Activated CD4-positive, alpha-beta T cell treated with anti-CD3 and anti-CD28 coated beads, Interleukin-2, amount 50 U/mL, for 24 hours (primary cell): Measurements from ENCODE around the gene DYNLL1.
A peak's percentile ranks its signal among the peaks of the same experiment; 100 is the strongest.
"Not testable (repeated sequence)": the region's sequence is repeated elsewhere in the genome, so short reads cannot be mapped to it uniquely, and the experiment has no call there.

Experiments used
- DNase-seq, 2 donors: peaks; one replicate each; pipeline ENCODE4 v3.0.0-alpha.2; 2020; ENCODE audit warnings: low read depth in 1 of 2, low spot score in 1 of 2

The DYNLL1 gene

GRCh38 chr12:120473807-120474615 is 21.9 kb upstream of the DYNLL1 start:
- DNase-seq, result no peak

DNA sequence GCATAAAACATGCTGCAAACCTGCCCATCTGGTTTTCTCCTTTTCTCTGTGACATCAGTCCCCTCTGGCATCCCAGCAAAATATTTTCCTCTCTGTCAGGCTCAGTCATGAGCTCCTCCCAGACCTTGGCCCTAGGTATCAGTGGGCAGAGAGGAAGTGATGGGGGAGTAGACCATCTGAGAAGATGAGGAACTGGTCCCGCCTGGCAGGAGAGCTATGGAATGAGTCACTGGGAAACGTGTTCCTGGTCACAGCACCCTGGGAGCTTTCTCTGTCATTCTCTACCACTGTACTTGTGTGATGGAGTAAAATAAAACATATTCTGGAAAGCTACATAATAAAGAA is 21.3 kb upstream of the DYNLL1 start:
- no peak for DNase-seq

DNA sequence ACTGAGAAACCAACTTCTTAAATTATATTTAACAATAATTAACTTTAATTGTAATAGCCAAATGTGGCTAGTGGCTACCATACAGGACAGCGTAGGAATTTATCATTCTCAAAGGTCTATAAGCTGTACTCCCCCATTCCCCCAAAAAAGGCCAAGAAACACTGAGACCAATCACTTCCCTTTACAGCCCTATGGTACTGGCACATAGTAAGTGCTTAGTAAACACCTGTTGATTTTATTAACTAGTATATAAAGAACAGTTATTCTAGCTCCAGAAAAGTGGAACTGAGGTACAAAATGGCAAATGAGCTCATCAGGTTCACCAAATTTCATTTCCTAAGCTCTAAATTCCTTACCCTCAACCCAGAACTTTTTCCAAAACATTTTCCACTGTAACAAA is 20.3 kb upstream of the DYNLL1 start:
- no peak for DNase-seq

- no peak for DNase-seq
These were observed 16.5 kb upstream of the DYNLL1 start for GRCh38 chr12:120479458-120479857.

DNA sequence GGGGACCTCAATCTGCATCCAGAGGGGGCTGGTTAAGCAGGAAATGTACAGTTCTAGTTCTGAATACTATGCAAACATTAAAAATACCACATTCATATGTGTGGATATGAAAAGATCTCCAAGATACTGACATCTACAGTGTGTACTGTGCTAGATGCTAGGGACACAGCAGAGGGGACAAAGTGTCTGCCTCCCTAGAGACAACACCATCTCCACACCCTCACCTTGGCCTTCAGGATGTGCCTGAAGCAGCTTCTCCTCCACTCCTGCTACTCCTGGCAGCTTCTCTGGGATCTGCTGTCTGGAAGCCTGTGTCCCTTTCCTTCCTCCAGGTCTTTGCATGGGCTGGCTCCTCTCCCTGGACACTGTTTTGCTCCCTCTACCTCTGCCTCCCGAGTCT is 15.7 kb upstream of the DYNLL1 start:
- DNase-seq, result no peak

DNA sequence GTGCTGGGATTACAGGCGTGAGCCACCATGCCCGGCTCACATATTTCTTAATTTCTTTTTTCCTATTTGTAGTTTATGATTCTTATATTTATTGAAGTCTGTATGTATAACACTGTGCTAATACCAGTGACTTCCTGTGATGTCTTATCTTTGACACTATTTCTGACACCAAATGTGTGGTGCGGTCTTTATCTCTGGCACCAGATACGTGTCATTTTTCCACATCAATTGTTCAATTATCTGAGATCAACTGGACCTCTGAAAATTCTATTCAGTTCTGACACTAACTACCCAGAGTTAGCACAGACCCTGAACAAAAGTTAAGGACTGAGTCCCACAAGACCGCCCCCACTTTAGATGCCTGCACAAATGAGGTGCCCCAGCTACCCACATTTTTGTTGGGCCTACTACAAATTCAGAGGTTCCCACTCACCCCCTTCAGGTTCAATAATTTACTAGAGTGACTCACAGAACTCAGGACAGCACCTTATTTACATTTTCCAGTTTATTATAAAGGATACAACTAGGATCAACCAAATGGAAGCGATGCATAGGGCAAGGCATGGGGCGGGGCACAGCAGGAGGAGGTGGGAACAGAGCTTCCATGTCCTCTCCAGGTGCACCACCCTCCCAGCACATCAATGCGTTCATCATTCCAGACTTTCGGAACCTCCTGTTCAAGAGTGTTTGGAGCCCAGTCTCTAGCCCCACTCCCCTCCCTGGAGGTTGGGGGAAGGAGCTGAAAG is 14.7 kb upstream of the DYNLL1 start:
- no peak for DNase-seq

- no peak for DNase-seq
These were observed 12.3 kb upstream of the DYNLL1 start for GRCh38 chr12:120483621-120484020.

DNA sequence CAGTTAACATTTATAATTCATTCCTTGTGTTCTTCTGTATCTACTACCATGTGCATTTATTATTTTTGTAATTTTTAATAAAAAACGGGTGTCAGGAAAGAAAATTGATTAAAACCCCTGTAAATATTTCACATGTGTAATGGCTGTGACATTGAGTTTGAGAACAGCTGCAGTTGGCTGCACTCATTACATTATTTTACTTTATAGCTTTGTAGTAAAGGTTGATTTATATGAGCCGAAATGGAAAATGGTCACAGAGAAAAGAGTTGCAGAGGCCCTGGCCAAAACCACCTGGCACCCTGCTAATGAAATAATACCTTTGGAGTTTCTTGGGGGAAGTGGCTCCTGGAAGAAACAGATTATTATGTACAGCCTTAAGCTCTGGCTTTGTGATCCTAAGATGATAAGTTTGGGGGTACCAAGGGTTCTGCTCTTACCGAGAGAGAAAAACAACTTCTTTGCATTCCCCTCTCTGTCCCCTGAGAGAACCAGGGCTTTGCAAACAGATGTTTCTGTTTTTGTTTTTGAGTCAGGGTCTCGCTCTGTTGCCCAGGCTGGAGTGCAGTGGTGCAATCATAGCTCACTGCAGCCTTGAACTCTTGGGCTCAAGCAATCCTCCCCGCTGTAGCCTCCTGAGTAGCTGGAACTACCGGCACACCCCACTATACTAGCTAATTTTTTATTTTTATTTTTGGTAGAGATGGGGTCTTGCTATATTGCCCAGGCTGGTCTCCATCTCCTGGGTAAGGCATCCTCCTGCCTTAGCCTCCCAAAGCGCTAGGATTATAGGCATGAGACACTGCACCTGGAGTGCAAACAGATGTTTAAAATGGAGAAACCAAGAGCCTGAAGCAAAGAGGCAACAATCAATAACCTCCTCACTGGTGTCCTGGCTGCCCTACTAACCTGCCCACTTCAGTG is 9.7 kb upstream of the DYNLL1 start:
- DNase-seq, result no peak

GRCh38 chr12:120487552-120487951 is 8.4 kb upstream of the DYNLL1 start:
- DNase-seq, result not testable (repeated sequence)

- DNase-seq, result no peak
These were observed 7.8 kb upstream of the DYNLL1 start for GRCh38 chr12:120488057-120488640.

GRCh38 chr12:120489018-120489417 is 6.9 kb upstream of the DYNLL1 start:
- DNase-seq, result no peak

- DNase-seq, result no peak
These were observed 5.6 kb upstream of the DYNLL1 start for GRCh38 chr12:120490325-120490724.

DNA sequence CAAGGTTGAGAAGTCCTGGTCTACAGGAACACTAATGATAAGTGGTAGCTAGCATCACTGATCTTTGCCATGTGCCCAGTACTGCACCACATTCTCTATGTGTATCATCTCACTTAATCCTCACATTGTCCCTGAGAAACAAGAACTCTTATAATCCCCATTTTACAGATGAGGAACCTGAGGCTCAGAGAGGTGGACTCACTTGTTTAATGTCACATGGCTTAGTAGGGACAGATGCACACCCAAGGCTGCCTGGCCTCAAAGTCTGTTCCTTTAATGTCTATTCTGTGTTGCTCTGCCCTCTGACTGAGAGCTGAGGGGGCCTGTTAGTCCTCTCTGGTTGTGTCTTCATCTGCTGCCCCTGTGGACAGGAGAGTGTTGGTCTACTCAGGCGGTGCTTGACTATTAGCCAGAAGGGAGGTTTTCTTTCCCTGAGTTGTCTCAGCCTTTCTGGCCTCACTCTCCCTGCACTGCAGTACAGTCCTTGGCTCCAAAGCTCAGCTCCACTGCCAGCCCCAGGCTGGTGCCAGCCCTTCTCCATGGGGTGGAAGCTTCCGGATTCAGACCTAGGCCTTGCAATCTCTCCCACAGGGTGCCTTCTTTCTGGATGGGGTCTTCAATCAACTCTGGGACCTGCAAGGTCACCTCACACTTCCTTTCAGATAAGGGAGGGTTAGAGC is 4.9 kb upstream of the DYNLL1 start:
- no peak for DNase-seq

- DNase-seq, result peak in 1 of 2 donors; percentile 4
These were observed 655 bp upstream of the DYNLL1 start for GRCh38 chr12:120495186-120495730.

DNA sequence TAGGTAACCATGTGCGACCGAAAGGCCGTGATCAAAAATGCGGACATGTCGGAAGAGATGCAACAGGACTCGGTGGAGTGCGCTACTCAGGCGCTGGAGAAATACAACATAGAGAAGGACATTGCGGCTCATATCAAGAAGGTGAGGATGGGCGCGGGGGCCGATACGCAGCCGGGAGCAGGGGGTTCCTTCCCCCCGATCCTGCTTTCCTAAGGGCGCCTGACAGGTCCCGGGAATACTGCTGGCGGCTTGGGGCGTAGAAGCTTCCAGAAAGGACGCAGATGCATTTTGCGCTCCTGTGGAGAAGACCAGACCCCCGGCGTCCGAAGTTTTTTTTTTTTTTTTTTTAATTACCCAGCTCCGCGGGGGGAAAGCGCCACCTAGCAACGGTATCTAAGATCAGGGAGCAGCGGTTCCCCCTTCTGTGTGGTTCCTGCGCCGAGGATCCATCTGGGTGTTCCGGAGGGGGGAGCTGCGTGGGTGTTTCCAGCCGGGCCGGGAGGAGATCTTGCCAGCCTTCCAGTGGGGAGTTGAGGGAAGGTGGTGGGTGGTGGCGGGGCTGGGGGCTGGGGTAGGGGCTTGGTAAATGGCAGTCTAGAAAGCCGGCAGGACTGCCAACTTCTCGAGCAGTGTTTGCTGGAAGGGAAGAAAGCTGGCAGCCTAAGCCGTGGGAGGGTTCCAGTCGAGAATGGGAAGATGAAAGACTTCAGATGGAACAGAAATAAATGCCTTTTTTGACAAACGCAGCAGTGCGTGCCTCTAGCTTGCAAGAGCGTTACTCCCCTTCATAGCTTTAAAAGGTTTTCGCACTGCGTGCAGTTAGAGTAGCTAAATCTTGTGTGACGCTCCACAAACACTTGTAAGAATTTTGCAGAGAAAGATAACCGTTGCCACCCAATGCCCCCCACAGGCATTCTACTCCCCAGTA is 764 bp downstream of the DYNLL1 start:
- peak in 1 of 2 donors; percentile 22 for DNase-seq

GRCh38 chr12:120497524-120498150 is 1.7 kb downstream of the DYNLL1 start:
- DNase-seq, result no peak

DNA sequence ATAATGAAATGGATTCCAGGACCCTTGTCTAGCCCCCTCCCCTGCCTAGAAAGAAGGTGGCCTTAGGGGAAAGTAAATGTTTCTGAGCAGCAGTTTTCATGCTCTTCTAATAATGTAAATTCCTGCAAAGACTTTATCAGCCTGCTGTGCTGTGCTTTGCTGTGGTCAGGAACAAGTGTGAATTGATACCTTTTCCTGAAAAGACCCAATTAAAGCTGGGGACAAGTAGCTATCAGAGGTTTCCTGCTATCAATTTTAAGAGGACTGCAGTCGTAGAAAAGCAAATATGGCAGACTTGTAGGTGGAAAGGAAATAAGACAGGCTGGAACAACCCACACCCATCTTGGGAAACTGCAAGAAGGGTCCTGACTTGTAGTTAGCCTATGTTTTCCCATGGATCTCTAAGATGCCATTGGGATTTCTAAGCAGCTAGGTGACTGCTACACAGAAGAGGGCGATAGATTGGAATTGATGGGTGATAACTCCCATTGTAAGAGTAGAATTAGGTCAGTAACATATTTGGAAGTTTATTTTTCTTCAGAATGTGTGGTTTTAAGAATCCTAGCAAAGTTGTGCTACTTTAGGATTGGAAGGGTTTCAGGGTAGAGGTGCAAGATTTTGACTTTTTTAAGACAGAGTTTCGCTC is 3.1 kb downstream of the DYNLL1 start:
- DNase-seq, result no peak

DNA sequence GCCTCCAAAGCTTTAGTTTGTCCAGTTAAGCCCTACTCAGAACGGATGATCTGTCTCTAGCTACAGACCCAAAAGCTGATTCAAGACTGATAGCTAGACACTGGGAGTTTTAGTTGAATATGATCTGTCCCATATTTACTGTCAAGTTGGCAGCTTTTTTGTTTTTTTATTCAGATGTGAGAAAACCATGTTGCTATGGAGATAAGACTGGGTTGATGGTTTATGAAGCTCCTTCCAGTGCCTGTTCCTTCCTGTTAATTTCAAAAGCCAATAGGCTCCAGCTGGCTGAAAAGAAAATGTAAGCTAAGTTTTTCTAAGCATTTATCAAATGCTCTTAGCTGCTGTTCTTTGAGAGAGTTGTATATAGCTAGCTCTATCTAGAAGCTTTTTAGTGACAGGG is 4.7 kb downstream of the DYNLL1 start:
- DNase-seq, result no peak
